HCT116 (cell line): ENCODE measurements around the gene ERC2. TPM values are rescaled to one million over a fixed set of nuclear protein-coding genes. Genes with fewer than 3 reads are reported as not detected.

ENCODE experiments used
- ATAC-seq: fragments of 200-7000 bp; cut with Tn5 transposase; 2 replicates; pipeline ENCODE4 v1.9.1; 2020; ENCODE audit warnings: mild to moderate bottlenecking, moderate library complexity
- BruUV-seq: library from RNA; stranded (reverse); fragments of 400-500 nt; replicated peaks from 2 replicates; lab custom pipeline; 2021; lab: Mats Ljungman, UMichigan
- CTCF ChIA-PET: fragments of 300-600 bp; sonication (Branson Sonifier 250); formaldehyde crosslinking; loops from one replicate; lab custom pipeline; 2021; ENCODE audit warnings: antibody characterized with exemption; lab: Charles Lee
- POLR2A ChIA-PET: fragments of 300-600, 350-600 bp; sonication (Branson Sonifier 250); formaldehyde crosslinking; loops from one replicate; lab custom pipeline; 2021; ENCODE audit warnings: antibody characterized with exemption; lab: Charles Lee
- RAD21 ChIA-PET, 2 experiments: fragments of 300-600 bp; sonication (Branson Sonifier 250); formaldehyde crosslinking; loops; one replicate each; lab custom pipeline; 2023; ENCODE audit warnings: low total read pairs in 2 of 2; ENCODE audit not compliant: uncharacterized antibody in 2 of 2, unreplicated experiment in 2 of 2, low non-redundant PET in 1 of 2; lab: Charles Lee
- DNase-seq: peaks from one replicate; pipeline ENCODE4 v3.0.0-alpha.2; 2010; ENCODE audit warnings: low read depth, low spot score
- H2AFZ ChIP-seq: fragments of 200-600 bp; shearing (Covaris generic), sonication (generic); 2 replicates; pipeline ENCODE4 v1.6.1; 2017; ENCODE audit warnings: low read depth, mixed run types, mixed read lengths, antibody characterized with exemption, low read length; ENCODE audit not compliant: poor library complexity, severe bottlenecking
- H3K27ac ChIP-seq: 2 replicates; pipeline ENCODE4 v1.5.1; 2012; ENCODE audit warnings: low read depth, low read length
- H3K27me3 ChIP-seq: fragments of 200-600 bp; sonication (generic); 2 replicates; pipeline ENCODE4 v1.6.1; 2016; ENCODE audit warnings: mixed run types, low read length, mixed read lengths; ENCODE audit not compliant: insufficient read depth
- H3K36me3 ChIP-seq, 2 experiments: fragments of 200-500 bp in 1 of 2; fragments of 200-600 bp in 1 of 2; sonication (Bioruptor generic) in 1 of 2; sonication (generic) in 1 of 2; 2 replicates each; pipeline versions ENCODE4 v1.5.1 to v1.6.1; 2014 to 2016; ENCODE audit warnings: low read length in 2 of 2, inconsistent platforms in 1 of 2, mixed read lengths in 1 of 2, mixed run types in 1 of 2; ENCODE audit not compliant: insufficient read depth in 2 of 2, control insufficient read depth in 1 of 2
- H3K4me1 ChIP-seq, 2 experiments: fragments of 200-600 bp in 1 of 2; sonication (generic) in 1 of 2; 2 replicates each; pipeline versions ENCODE4 v1.5.1 to v1.6.1; 2012 to 2017; ENCODE audit warnings: low read length in 2 of 2, inconsistent platforms in 1 of 2, mild to moderate bottlenecking in 1 of 2, mixed read lengths in 1 of 2, mixed run types in 1 of 2, moderate library complexity in 1 of 2; ENCODE audit not compliant: insufficient read depth in 2 of 2, control insufficient read depth in 1 of 2
- H3K4me2 ChIP-seq: fragments of 200-600 bp; sonication (generic); 2 replicates; pipeline ENCODE4 v1.6.1; 2017; ENCODE audit warnings: mixed run types, low read length, mixed read lengths
- H3K4me3 ChIP-seq, 2 experiments: fragments of 200-600 bp in 1 of 2; sonication (generic) in 1 of 2; replicated peaks in 1 of 2; 2 replicates each; pipeline ENCODE4 v1.5.1; 2011 to 2016; ENCODE audit warnings: low read length in 2 of 2, control low read depth in 1 of 2, low read depth in 1 of 2, mild to moderate bottlenecking in 1 of 2, mixed read lengths in 1 of 2, mixed run types in 1 of 2
- H3K79me2 ChIP-seq: fragments of 200-600 bp; sonication (generic); 2 replicates; pipeline ENCODE4 v1.6.1; 2017; ENCODE audit warnings: mild to moderate bottlenecking, mixed run types, low read length, moderate library complexity, mixed read lengths; ENCODE audit not compliant: insufficient read depth
- H3K9ac ChIP-seq: fragments of 200-600 bp; sonication (generic); 2 replicates; pipeline ENCODE4 v1.6.1; 2016; ENCODE audit warnings: low read length, mixed read lengths
- H3K9me2 ChIP-seq: fragments of 200-600 bp; sonication (generic), shearing (Covaris generic); 2 replicates; pipeline ENCODE4 v1.6.1; 2017; ENCODE audit warnings: mixed run types, mild to moderate bottlenecking, moderate library complexity; ENCODE audit not compliant: insufficient read depth
- H3K9me3 ChIP-seq, 2 experiments: fragments of 200-500 bp in 1 of 2; fragments of 200-600 bp in 1 of 2; sonication (Bioruptor generic) in 1 of 2; sonication (generic) in 1 of 2; 2 replicates each; pipeline ENCODE4 v1.6.1; 2014 to 2017; ENCODE audit warnings: low read length in 2 of 2, mixed read lengths in 2 of 2, inconsistent platforms in 1 of 2, low read depth in 1 of 2, mild to moderate bottlenecking in 1 of 2, mixed run types in 1 of 2, moderate library complexity in 1 of 2; ENCODE audit not compliant: control insufficient read depth in 1 of 2, insufficient read depth in 1 of 2
- H4K20me1 ChIP-seq: fragments of 200-600 bp; sonication (generic), shearing (Covaris generic); 2 replicates; pipeline ENCODE4 v1.6.1; 2017; ENCODE audit warnings: mixed run types, mild to moderate bottlenecking, moderate library complexity; ENCODE audit not compliant: insufficient read depth
- CEBPB ChIP-seq: IDR thresholded peaks from 2 replicates; pipeline ENCODE4 v1.6.1; 2012; ENCODE audit warnings: low read depth
- EZH2 ChIP-seq: fragments of 200-600 bp; sonication (generic); IDR thresholded peaks from 2 replicates; pipeline ENCODE4 v1.6.1; 2017; ENCODE audit warnings: antibody characterized with exemption, mixed run types
- JUND ChIP-seq: IDR thresholded peaks from 2 replicates; pipeline ENCODE4 v1.6.1; 2012
- POLR2A ChIP-seq: IDR thresholded peaks from 2 replicates; pipeline ENCODE4 v1.7.0; 2011; ENCODE audit warnings: borderline replicate concordance; ENCODE audit not compliant: insufficient read depth, insufficient read length; ENCODE audit errors: extremely low read depth
- RAD21 ChIP-seq: IDR thresholded peaks from 2 replicates; pipeline ENCODE4 v1.6.1; 2012; ENCODE audit warnings: low read depth, mild to moderate bottlenecking
- YY1 ChIP-seq: IDR thresholded peaks from 2 replicates; pipeline ENCODE4 v1.6.1; 2011; ENCODE audit warnings: low read length, low read depth, moderate library complexity, mild to moderate bottlenecking; ENCODE audit not compliant: insufficient replicate concordance; ENCODE audit errors: extremely low read depth
- intact Hi-C: fragments of 100-400 bp; cut with micrococcal nuclease; formaldehyde crosslinking; loops from 2 replicates; pipeline ENCODE4 v1.10.0; 2022
- total RNA-seq: library from RNA; stranded (reverse); gene quantifications from one replicate; pipeline ENCODE4 v1.2.1, GENCODE V29; 2021; ENCODE audit not compliant: unreplicated experiment
- TF ChIP-seq, protein P1 (sequence below): IDR thresholded peaks from 2 replicates; pipeline ENCODE4 v1.6.1; 2012; ENCODE audit warnings: low read depth
- TF ChIP-seq, protein P2 (sequence below): IDR thresholded peaks from 2 replicates; pipeline ENCODE4 v1.6.1; 2011; ENCODE audit warnings: mild to moderate bottlenecking, low read length, moderate library complexity; ENCODE audit not compliant: insufficient replicate concordance; ENCODE audit errors: extremely low read depth
- TF ChIP-seq, protein P3 (sequence below): IDR thresholded peaks from 2 replicates; pipeline ENCODE4 v1.6.1; 2012

ERC2 gene
- total RNA-seq, 1 experiment from 2014 or later = not detected

DNA sequence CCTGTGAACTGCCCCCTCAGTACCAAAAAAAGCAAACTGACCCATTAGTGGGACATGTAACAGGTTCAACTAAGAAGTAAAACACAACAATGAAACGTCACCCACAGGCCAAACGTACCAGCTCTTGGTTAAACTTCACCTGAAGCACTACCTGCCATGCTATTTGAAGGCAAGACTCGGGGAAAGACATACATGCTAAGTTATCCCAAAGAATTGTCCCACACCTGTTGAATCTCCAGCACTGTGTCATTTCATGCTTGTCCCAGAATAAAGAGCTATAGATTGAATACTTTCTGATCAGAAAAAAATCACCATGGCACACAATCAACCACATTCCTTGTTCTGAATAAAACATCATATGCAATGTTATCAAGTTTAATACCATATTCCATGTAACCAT is 785.8 kb downstream of the ERC2 start:
- RAD21 ChIA-PET = no interaction called here
- no peak for ATAC-seq

More for the DNA sequence above, 785.8 kb downstream of the ERC2 start:
- peaks cover 0 to 5% of the 10 kb centered on the region in 2 experiments; a peak in 2 of 4 replicates for H3K9me3 ChIP-seq
- H3K36me3 ChIP-seq = no peaks in the 10 kb centered on the region
- no peak for DNase-seq
- H3K9ac ChIP-seq = no peak overlapping the region
- H3K4me2 ChIP-seq = no peak overlapping the region
- H3K79me2 ChIP-seq = no peaks in the 10 kb centered on the region
- no peaks in the 10 kb centered on the region for H4K20me1 ChIP-seq
- H3K9me2 ChIP-seq = no peaks in the 10 kb centered on the region
- H3K4me3 ChIP-seq = no peak overlapping the region
- POLR2A ChIA-PET = no interaction called here
- H3K27ac ChIP-seq = no peak overlapping the region
- no peak overlapping the region for H2AFZ ChIP-seq
- BruUV-seq = no TSS peak
- H3K27me3 ChIP-seq = no peaks in the 10 kb centered on the region
- no peaks in the 10 kb centered on the region for H3K4me1 ChIP-seq
- CTCF ChIA-PET = no interaction called here
- no peak for TF ChIP-seq POLR2A
- no peak for TF ChIP-seq JUND
- TF ChIP-seq, protein P1, sequence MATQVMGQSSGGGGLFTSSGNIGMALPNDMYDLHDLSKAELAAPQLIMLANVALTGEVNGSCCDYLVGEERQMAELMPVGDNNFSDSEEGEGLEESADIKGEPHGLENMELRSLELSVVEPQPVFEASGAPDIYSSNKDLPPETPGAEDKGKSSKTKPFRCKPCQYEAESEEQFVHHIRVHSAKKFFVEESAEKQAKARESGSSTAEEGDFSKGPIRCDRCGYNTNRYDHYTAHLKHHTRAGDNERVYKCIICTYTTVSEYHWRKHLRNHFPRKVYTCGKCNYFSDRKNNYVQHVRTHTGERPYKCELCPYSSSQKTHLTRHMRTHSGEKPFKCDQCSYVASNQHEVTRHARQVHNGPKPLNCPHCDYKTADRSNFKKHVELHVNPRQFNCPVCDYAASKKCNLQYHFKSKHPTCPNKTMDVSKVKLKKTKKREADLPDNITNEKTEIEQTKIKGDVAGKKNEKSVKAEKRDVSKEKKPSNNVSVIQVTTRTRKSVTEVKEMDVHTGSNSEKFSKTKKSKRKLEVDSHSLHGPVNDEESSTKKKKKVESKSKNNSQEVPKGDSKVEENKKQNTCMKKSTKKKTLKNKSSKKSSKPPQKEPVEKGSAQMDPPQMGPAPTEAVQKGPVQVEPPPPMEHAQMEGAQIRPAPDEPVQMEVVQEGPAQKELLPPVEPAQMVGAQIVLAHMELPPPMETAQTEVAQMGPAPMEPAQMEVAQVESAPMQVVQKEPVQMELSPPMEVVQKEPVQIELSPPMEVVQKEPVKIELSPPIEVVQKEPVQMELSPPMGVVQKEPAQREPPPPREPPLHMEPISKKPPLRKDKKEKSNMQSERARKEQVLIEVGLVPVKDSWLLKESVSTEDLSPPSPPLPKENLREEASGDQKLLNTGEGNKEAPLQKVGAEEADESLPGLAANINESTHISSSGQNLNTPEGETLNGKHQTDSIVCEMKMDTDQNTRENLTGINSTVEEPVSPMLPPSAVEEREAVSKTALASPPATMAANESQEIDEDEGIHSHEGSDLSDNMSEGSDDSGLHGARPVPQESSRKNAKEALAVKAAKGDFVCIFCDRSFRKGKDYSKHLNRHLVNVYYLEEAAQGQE = no peak
- no peak for TF ChIP-seq YY1
- TF ChIP-seq RAD21 = no peak
- TF ChIP-seq, protein P2, sequence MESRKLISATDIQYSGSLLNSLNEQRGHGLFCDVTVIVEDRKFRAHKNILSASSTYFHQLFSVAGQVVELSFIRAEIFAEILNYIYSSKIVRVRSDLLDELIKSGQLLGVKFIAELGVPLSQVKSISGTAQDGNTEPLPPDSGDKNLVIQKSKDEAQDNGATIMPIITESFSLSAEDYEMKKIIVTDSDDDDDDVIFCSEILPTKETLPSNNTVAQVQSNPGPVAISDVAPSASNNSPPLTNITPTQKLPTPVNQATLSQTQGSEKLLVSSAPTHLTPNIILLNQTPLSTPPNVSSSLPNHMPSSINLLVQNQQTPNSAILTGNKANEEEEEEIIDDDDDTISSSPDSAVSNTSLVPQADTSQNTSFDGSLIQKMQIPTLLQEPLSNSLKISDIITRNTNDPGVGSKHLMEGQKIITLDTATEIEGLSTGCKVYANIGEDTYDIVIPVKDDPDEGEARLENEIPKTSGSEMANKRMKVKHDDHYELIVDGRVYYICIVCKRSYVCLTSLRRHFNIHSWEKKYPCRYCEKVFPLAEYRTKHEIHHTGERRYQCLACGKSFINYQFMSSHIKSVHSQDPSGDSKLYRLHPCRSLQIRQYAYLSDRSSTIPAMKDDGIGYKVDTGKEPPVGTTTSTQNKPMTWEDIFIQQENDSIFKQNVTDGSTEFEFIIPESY = no peak
- TF ChIP-seq, protein P3, sequence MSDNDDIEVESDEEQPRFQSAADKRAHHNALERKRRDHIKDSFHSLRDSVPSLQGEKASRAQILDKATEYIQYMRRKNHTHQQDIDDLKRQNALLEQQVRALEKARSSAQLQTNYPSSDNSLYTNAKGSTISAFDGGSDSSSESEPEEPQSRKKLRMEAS = no peak
- no peak for TF ChIP-seq CEBPB
- TF ChIP-seq EZH2 = no peak
- intact Hi-C loops = no loop called here
